GM10847 (cell line): ENCODE results near the gene MAP3K6.

Source experiments
- POLR2A ChIP-seq: IDR thresholded peaks from 2 replicates; pipeline ENCODE4 v1.6.1; 2011; ENCODE audit not compliant: insufficient read length; ENCODE audit errors: extremely low read depth

The MAP3K6 gene

GRCh38 chr1:27380766-27381733 is 14.3 kb upstream of the MAP3K6 start:
- no peak for TF ChIP-seq POLR2A

GRCh38 chr1:27380224-27380623 is 13.5 kb upstream of the MAP3K6 start:
- TF ChIP-seq POLR2A: no peak

- no peak for TF ChIP-seq POLR2A
Measured at GRCh38 chr1:27379564-27380122, 12.9 kb upstream of the MAP3K6 start.

- no peak for TF ChIP-seq POLR2A
Measured at GRCh38 chr1:27377760-27378495, 11.2 kb upstream of the MAP3K6 start.

- TF ChIP-seq POLR2A: no peak
Measured at GRCh38 chr1:27374362-27375086, 7.8 kb upstream of the MAP3K6 start, which contains the start of gene FCN3. Gene FCN3 (minus strand): TSS chr1:27374824. CDS start chr1:27374818, 6 bp downstream.

- TF ChIP-seq POLR2A: no peak
Measured at GRCh38 chr1:27372808-27373690, 6.3 kb upstream of the MAP3K6 start.

GRCh38 chr1:27372022-27372807 is 5.5 kb upstream of the MAP3K6 start:
- no peak for TF ChIP-seq POLR2A

GRCh38 chr1:27368869-27369582 is 2.3 kb upstream of the MAP3K6 start:
- TF ChIP-seq POLR2A: no peak

GRCh38 chr1:27367160-27367650 is 444 bp upstream of the MAP3K6 start:
- no peak for TF ChIP-seq POLR2A

- TF ChIP-seq POLR2A: no peak
Measured at GRCh38 chr1:27366113-27366410, 699 bp downstream of the MAP3K6 start.

- no peak for TF ChIP-seq POLR2A
Measured at GRCh38 chr1:27365372-27366112, 1.2 kb downstream of the MAP3K6 start.
